Measurements from ENCODE around the gene ZNF274. TPM values are rescaled to one million over a fixed set of nuclear protein-coding genes. Genes with fewer than 3 reads are reported as not detected.

Gene ZNF274
- total and polyA plus RNA-seq, 2 experiments from 2014 or later = 19.9 to 31.2 TPM

- Histone ChIP-seq H3K79me2 (replicated peaks; ENCODE audit: insufficient read depth) (peaks cover 7% of the 10 kb centered on the region; the same call in 1 of the 2 replicates), H3K27me3 (ENCODE audit: insufficient read depth) (peaks cover 4% of the 10 kb centered on the region; the same call in 1 of the 2 replicates)
Measured at GRCh38 chr19:58196901-58197616, 14.2 kb downstream of the ZNF274 start.

More at GRCh38 chr19:58196901-58197616, 14.2 kb downstream of the ZNF274 start:
- Histone ChIP-seq H3K36me3 (ENCODE audit: insufficient read depth) (peaks cover 64% of the 10 kb centered on the region), H3K4me1 (ENCODE audit: insufficient read depth) (no peaks in the 10 kb centered on the region), H3K9me2 (ENCODE audit: insufficient read depth) (no peaks in the 10 kb centered on the region), H2AFZ (no peak overlapping the region), H4K20me1 (replicated peaks; ENCODE audit: insufficient read depth) (no peaks in the 10 kb centered on the region), H3K4me2 (no peak overlapping the region), H3K27ac (ENCODE audit: low read depth) (no peak overlapping the region), H3K4me3 (peak overlapping the region; percentile 21; the same call in 1 of the 2 replicates), H3F3A (replicated peaks; ENCODE audit: low read depth) (peaks cover 7% of the 10 kb centered on the region; the same call in 1 of the 2 replicates)
- peaks cover 100% of the 10 kb centered on the region for H3K36me3 Mint-ChIP-seq (ENCODE audit: low read depth)
- ATAC-seq (no peak), DNase-seq (ENCODE audit: low spot score) (peak; percentile 12)
- TF ChIP-seq EZH2phosphoT487 (IDR thresholded peaks at IDR 0.05; ENCODE audit: unreplicated experiment) (no peak), STAT1 (IDR thresholded peaks at IDR 0.05; ENCODE audit: unreplicated experiment) (no peak), EZH2 (IDR thresholded peaks at IDR 0.05; ENCODE audit: low read depth, unreplicated experiment) (no peak), REST (IDR thresholded peaks at IDR 0.05; ENCODE audit: unreplicated experiment) (no peak), CTCF (conservative IDR thresholded peaks at IDR 0.05; ENCODE audit: low read depth in 2 of 2) (no peak), POLR2AphosphoS5 (IDR thresholded peaks at IDR 0.05; ENCODE audit: low read depth) (no peak), ETS1 (IDR thresholded peaks at IDR 0.05) (no peak), ZNF331 (CRISPR knock-in tag; IDR thresholded peaks at IDR 0.05; ENCODE audit: low read depth) (no peak), ZNF114 (CRISPR knock-in tag; IDR thresholded peaks at IDR 0.05) (no peak), CREB1 (CRISPR knock-in tag; IDR thresholded peaks at IDR 0.05; ENCODE audit: low read depth) (no peak), ZNF462 (CRISPR knock-in tag; IDR thresholded peaks at IDR 0.05) (no peak)
- H3K27me3 Mint-ChIP-seq (ENCODE audit: insufficient read depth, low read depth, poor library complexity) = peaks cover 10% of the 10 kb centered on the region
- H3K27ac Mint-ChIP-seq = no peak overlapping the region
- H3K4me1 Mint-ChIP-seq = no peaks in the 10 kb centered on the region
- peaks cover 100% of the 10 kb centered on the region for H3K9me3 Mint-ChIP-seq
- H3K4me3 Mint-ChIP-seq = no peak overlapping the region
